B cell (primary cell): Measurements from ENCODE around the gene MAP7. TPM values are rescaled to one million over a fixed set of nuclear protein-coding genes. Genes with fewer than 3 reads are reported as not detected.

ENCODE experiments used
- ATAC-seq: fragments of 200-7000 bp; cut with Tn5 transposase; one replicate; pipeline ENCODE4 v1.10.0; 2021; ENCODE audit warnings: low read depth, mild to moderate bottlenecking, moderate number of reproducible peaks, moderate library complexity
- CTCF ChIA-PET: fragments of 350-600 bp; sonication (Branson Sonifier 250); formaldehyde crosslinking; loops from one replicate; lab custom pipeline; 2021; ENCODE audit warnings: antibody characterized with exemption, inconsistent platforms; lab: Charles Lee
- POLR2A ChIA-PET: fragments of 350-600 bp; sonication (Branson Sonifier 250); formaldehyde crosslinking; loops from one replicate; lab custom pipeline; 2021; ENCODE audit warnings: antibody characterized with exemption; lab: Charles Lee
- DNase-seq: peaks from one replicate; pipeline ENCODE4 v3.0.0; 2013
- H2AFZ ChIP-seq: 2 replicates; pipeline ENCODE4 v1.6.1; 2012; ENCODE audit warnings: mild to moderate bottlenecking, low read depth, low read length; ENCODE audit not compliant: insufficient read depth, poor library complexity, severe bottlenecking
- H3K27ac ChIP-seq, 2 donors: 1 replicate in 1 of 2; 2 replicates in 1 of 2; pipeline ENCODE4 v1.5.1; 2012 to 2013; ENCODE audit warnings: low read length in 2 of 2, mild to moderate bottlenecking in 2 of 2, moderate library complexity in 1 of 2
- H3K27me3 ChIP-seq, 4 experiments: fragments of 200-600 bp in 1 of 4; sonication (generic) in 1 of 4; replicated peaks in 1 of 4; 1 replicate in 2 of 4; 2 replicates in 2 of 4; pipeline versions ENCODE4 v1.6.1 to v1.7.0; 2013 to 2016; ENCODE audit warnings: low read length in 3 of 4, mild to moderate bottlenecking in 2 of 4, mixed read lengths in 1 of 4, moderate library complexity in 1 of 4; ENCODE audit not compliant: insufficient read depth in 4 of 4, control insufficient read depth in 3 of 4; ENCODE audit errors: control extremely low read depth in 1 of 4
- H3K36me3 ChIP-seq, 2 experiments: replicated peaks in 1 of 2; 1 replicate in 1 of 2; 2 replicates in 1 of 2; pipeline versions ENCODE4 v1.6.1 to v1.7.1; 2013; ENCODE audit warnings: low read length in 1 of 2; ENCODE audit not compliant: insufficient read depth in 2 of 2, control insufficient read depth in 1 of 2; ENCODE audit errors: control extremely low read depth in 1 of 2, extremely low read depth in 1 of 2
- H3K4me1 ChIP-seq, 2 donors: fragments of 200-600 bp in 1 of 2; sonication (generic) in 1 of 2; 1 replicate in 1 of 2; 2 replicates in 1 of 2; pipeline versions ENCODE4 v1.5.1 to v1.6.1; 2013 to 2017; ENCODE audit warnings: low read length in 2 of 2; ENCODE audit not compliant: control insufficient read depth in 2 of 2, insufficient read depth in 2 of 2
- H3K4me2 ChIP-seq: replicated peaks from 2 replicates; pipeline ENCODE3; 2012; ENCODE audit warnings: mild to moderate bottlenecking, low read depth, low read length; ENCODE audit not compliant: poor library complexity, severe bottlenecking
- H3K4me3 ChIP-seq, 5 experiments: fragments of 200-600 bp in 1 of 5; sonication (generic) in 1 of 5; 1 replicate in 3 of 5; 2 replicates in 2 of 5; pipeline versions ENCODE4 v1.5.1 to v1.7.0; 2011 to 2016; ENCODE audit warnings: low read length in 4 of 5, mild to moderate bottlenecking in 4 of 5, low read depth in 2 of 5, control low read depth in 1 of 5, moderate library complexity in 1 of 5; ENCODE audit not compliant: insufficient read depth in 1 of 5; ENCODE audit errors: control extremely low read depth in 1 of 5, extremely low read depth in 1 of 5
- H3K79me2 ChIP-seq: fragments of 200-600 bp; sonication (generic); one replicate; pipeline ENCODE4 v1.6.0; 2016; ENCODE audit warnings: low read length; ENCODE audit not compliant: control insufficient read depth, insufficient read depth
- H3K9ac ChIP-seq: fragments of 200-600 bp; sonication (generic); 2 replicates; pipeline ENCODE4 v1.6.1; 2017; ENCODE audit warnings: mild to moderate bottlenecking, low read length, moderate library complexity
- H3K9me3 ChIP-seq, 3 donors: one replicate each; pipeline versions ENCODE4 v1.6.1 to v1.7.1; 2013; ENCODE audit warnings: low read length in 2 of 3; ENCODE audit not compliant: control insufficient read depth in 2 of 3, insufficient read depth in 1 of 3; ENCODE audit errors: control extremely low read depth in 1 of 3
- H4K20me1 ChIP-seq: 2 replicates; pipeline ENCODE4 v1.6.0; 2012; ENCODE audit warnings: mild to moderate bottlenecking, low read length; ENCODE audit not compliant: insufficient read depth, control insufficient read depth, poor library complexity, severe bottlenecking
- H3K27ac Mint-ChIP-seq: one replicate; pipeline ENCODE4 v1.8.0; 2021; ENCODE audit warnings: mixed read lengths
- H3K27me3 Mint-ChIP-seq: one replicate; pipeline ENCODE4 v1.8.0; 2021; ENCODE audit warnings: mixed read lengths
- H3K4me1 Mint-ChIP-seq: one replicate; pipeline ENCODE4 v1.8.0; 2021; ENCODE audit warnings: mixed read lengths
- H3K4me3 Mint-ChIP-seq: one replicate; pipeline ENCODE4 v1.8.0; 2021; ENCODE audit warnings: mixed read lengths
- H3K9me3 Mint-ChIP-seq: one replicate; pipeline ENCODE4 v1.8.0; 2022; ENCODE audit warnings: mixed read lengths; ENCODE audit not compliant: insufficient read depth
- EZH2 ChIP-seq: IDR thresholded peaks from 2 replicates; pipeline ENCODE4 v1.6.1; 2012; ENCODE audit warnings: borderline replicate concordance, low read depth, mild to moderate bottlenecking, moderate library complexity, low read length; ENCODE audit not compliant: insufficient read depth, poor library complexity, severe bottlenecking
- WGBS: methylation state at CpG from one replicate; pipeline ENCODE4 v1.1.5; 2013; ENCODE audit warnings: missing lambda C conversion rate; ENCODE audit not compliant: insufficient coverage; 5-methylcytosine and 5-hydroxymethylcytosine counted together
- intact Hi-C: fragments of 100-400 bp; cut with micrococcal nuclease; formaldehyde crosslinking; loops from one replicate; pipeline ENCODE4 v1.10.0; 2022
- polyA plus RNA-seq: library from polyadenylated mRNA; depleted of rRNA; stranded (reverse); fragments of >200 nt; gene quantifications from 2 replicates; pipeline ENCODE4 v1.2.3, GENCODE V29; 2012
- total RNA-seq, 2 donors: library from RNA; stranded (reverse); fragments of 120-200 nt in 1 of 2; gene quantifications; 1 replicate in 1 of 2; 2 replicates in 1 of 2; pipeline versions ENCODE4 v1.2.3 to v1.2.4, GENCODE V29; 2013 to 2022
- TF ChIP-seq, protein P1 (sequence below): fragments of 200-600 bp; IDR thresholded peaks from one replicate; pipeline ENCODE4 v1.8.0; 2022; ENCODE audit warnings: antibody characterized with exemption, mild to moderate bottlenecking

MAP7 gene
- total and polyA plus RNA-seq, 2 donors (not counting 1 experiment from before 2014, with no cell fraction given): 0.34 to 0.64 TPM

DNA sequence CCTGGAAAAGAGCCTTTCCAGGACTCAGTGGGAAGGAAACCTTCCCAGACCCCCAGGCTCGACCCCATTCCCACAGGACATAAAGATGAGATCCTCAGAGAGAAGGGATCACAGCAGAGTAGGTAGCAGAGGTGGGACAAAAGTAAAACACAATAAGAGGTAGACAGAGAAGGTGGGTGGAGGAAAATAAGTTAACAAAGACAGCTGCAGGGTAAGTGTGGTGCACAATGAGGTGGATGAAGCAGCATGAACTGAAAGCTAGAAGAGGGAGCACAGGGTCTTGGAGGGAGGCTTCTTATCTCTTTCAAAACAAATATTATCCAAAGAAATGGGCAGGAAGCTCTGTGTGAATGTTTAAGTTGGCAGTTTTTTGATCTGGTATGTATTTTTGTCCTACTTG is 14.0 kb upstream of the MAP7 start:
- ChIA-PET POLR2A (no interaction called here), CTCF (interaction anchor here (1.0 to 1.4 kb wide), 2 partner anchors 14 to 17 kb away, joined by 3 read pairs; partner anchors contain the start of gene MAP7)
- no peaks in the 10 kb centered on the region for H3K9me3 ChIP-seq
- no peak overlapping the region for H3K9ac ChIP-seq
- no peak overlapping the region for H3K27ac Mint-ChIP-seq
- H3K27me3 Mint-ChIP-seq: no peaks in the 10 kb centered on the region
- intact Hi-C loops: no loop called here
- no peaks in the 10 kb centered on the region for H3K9me3 Mint-ChIP-seq
- TF ChIP-seq EZH2: no peak
- TF ChIP-seq, protein P1, sequence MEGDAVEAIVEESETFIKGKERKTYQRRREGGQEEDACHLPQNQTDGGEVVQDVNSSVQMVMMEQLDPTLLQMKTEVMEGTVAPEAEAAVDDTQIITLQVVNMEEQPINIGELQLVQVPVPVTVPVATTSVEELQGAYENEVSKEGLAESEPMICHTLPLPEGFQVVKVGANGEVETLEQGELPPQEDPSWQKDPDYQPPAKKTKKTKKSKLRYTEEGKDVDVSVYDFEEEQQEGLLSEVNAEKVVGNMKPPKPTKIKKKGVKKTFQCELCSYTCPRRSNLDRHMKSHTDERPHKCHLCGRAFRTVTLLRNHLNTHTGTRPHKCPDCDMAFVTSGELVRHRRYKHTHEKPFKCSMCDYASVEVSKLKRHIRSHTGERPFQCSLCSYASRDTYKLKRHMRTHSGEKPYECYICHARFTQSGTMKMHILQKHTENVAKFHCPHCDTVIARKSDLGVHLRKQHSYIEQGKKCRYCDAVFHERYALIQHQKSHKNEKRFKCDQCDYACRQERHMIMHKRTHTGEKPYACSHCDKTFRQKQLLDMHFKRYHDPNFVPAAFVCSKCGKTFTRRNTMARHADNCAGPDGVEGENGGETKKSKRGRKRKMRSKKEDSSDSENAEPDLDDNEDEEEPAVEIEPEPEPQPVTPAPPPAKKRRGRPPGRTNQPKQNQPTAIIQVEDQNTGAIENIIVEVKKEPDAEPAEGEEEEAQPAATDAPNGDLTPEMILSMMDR: no peak
- H3K4me3 Mint-ChIP-seq: no peak overlapping the region
- WGBS: no CpG with 5 or more reads among the region's 1 CpG
- H3K4me1 Mint-ChIP-seq: peaks cover 7% of the 10 kb centered on the region
- no peaks in the 10 kb centered on the region for H4K20me1 ChIP-seq
- H3K36me3 ChIP-seq: peaks cover 3 to 29% of the 10 kb centered on the region in 2 experiments
- H2AFZ ChIP-seq: no peak overlapping the region
- no peaks in the 10 kb centered on the region for H3K27me3 ChIP-seq
- no peak overlapping the region for H3K27ac ChIP-seq
- ATAC-seq: no peak
- no peak overlapping the region for H3K4me2 ChIP-seq
- no peak overlapping the region for H3K4me3 ChIP-seq
- no peak for DNase-seq
- H3K79me2 ChIP-seq: no peaks in the 10 kb centered on the region
- H3K4me1 ChIP-seq: peaks cover 8 to 9% of the 10 kb centered on the region in 2 donors

DNA sequence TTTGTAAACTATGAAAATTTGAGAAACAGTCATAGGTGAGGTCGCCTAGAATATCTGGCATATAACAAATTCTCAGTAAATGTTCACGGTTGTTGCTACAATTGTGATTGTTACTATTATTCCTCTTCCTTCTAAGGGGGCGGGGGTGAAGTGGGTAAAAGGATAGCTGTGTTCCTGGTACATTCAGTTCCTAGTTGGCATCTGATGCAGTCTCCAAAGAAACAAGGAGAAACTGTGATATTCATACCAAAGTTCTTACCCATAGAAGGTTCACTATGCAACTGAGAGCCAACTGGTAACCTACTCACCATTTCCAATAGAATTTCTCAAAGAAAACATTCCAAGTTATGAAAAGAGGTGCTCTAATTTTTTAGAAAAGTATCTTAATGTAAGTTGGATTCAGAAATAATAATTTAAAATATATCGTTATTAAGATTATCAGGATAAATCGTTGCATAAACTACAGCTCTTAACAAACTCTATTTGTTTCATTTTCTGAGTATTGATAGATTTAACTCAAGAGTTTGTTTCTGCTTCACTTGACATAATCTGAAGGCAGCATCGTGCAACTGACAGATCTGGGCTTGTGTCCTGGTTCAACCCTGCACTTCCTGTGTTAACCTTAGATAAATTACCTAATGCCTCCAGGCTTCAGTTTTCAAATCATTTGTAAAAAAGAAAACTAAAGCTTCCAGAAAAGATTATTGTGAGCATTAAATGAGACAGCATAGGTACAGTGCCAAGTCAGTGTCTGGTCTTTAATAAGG is 13.3 kb upstream of the MAP7 start:
- Histone ChIP-seq H3K4me2 (no peak overlapping the region), H3K36me3 (peaks cover 4 to 30% of the 10 kb centered on the region in 2 experiments), H3K27me3 (no peaks in the 10 kb centered on the region), H3K9ac (no peak overlapping the region), H3K79me2 (no peaks in the 10 kb centered on the region), H3K9me3 (no peaks in the 10 kb centered on the region), H2AFZ (no peak overlapping the region), H3K27ac (no peak overlapping the region), H3K4me1 (peaks cover 8 to 9% of the 10 kb centered on the region in 2 donors), H3K4me3 (no peak overlapping the region), H4K20me1 (no peaks in the 10 kb centered on the region)
- no peaks in the 10 kb centered on the region for H3K9me3 Mint-ChIP-seq
- ATAC-seq (no peak), DNase-seq (no peak)
- intact Hi-C loops: no loop called here
- POLR2A ChIA-PET: no interaction called here
- peaks cover 7% of the 10 kb centered on the region for H3K4me1 Mint-ChIP-seq
- H3K4me3 Mint-ChIP-seq: no peak overlapping the region
- WGBS: 0% methylated on average over 1 of the region's 6 CpGs
- no peak overlapping the region for H3K27ac Mint-ChIP-seq
- CTCF ChIA-PET: interaction anchor here (0.9 kb wide), 1 partner anchor 12 kb away, joined by 5 read pairs; no protein-coding TSS in a partner anchor
- H3K27me3 Mint-ChIP-seq: no peaks in the 10 kb centered on the region
- TF ChIP-seq, protein P1: no peak
- no peak for TF ChIP-seq EZH2
